Endodermal cell (in vitro differentiated cells): ENCODE data around the gene SOX6. TPM values are rescaled to one million over a fixed set of nuclear protein-coding genes. Genes with fewer than 3 reads are reported as not detected.

Source experiments
- DNase-seq: peaks from one replicate; pipeline ENCODE4 v3.0.0-alpha.2; 2017
- H3K27ac ChIP-seq: 2 replicates; pipeline ENCODE4 v1.5.1; 2013; ENCODE audit warnings: mild to moderate bottlenecking, low read depth, low read length, moderate library complexity
- H3K27me3 ChIP-seq: 2 replicates; pipeline ENCODE4 v1.6.1; 2013; ENCODE audit warnings: mild to moderate bottlenecking, low read length, moderate library complexity; ENCODE audit not compliant: insufficient read depth, control insufficient read depth, poor library complexity, severe bottlenecking
- H3K36me3 ChIP-seq: 2 replicates; pipeline ENCODE4 v1.7.0; 2013; ENCODE audit warnings: mild to moderate bottlenecking, low read length, moderate library complexity; ENCODE audit not compliant: control insufficient read depth, insufficient read depth
- H3K4me1 ChIP-seq: one replicate; pipeline ENCODE4 v1.7.0; 2013; ENCODE audit warnings: low read length; ENCODE audit not compliant: control insufficient read depth, insufficient read depth
- H3K4me3 ChIP-seq: 2 replicates; pipeline ENCODE4 v1.5.1; 2013; ENCODE audit warnings: mild to moderate bottlenecking, low read length, moderate library complexity
- H3K9ac ChIP-seq: 2 replicates; pipeline ENCODE4 v1.6.1; 2013; ENCODE audit warnings: mild to moderate bottlenecking, low read length, moderate library complexity; ENCODE audit not compliant: poor library complexity, severe bottlenecking; ENCODE audit errors: extremely low read depth
- H3K9me3 ChIP-seq: 2 replicates; pipeline ENCODE4 v1.6.1; 2013; ENCODE audit warnings: mild to moderate bottlenecking, low read length, moderate library complexity; ENCODE audit not compliant: control insufficient read depth
- H3K27ac Mint-ChIP-seq: 2 replicates; pipeline ENCODE4 v1.8.0; 2020; ENCODE audit warnings: mixed read lengths
- H3K27me3 Mint-ChIP-seq: 2 replicates; pipeline ENCODE4 v1.8.0; 2021; ENCODE audit warnings: mild to moderate bottlenecking, mixed read lengths; ENCODE audit not compliant: insufficient read depth
- H3K36me3 Mint-ChIP-seq: 2 replicates; pipeline ENCODE4 v1.8.0; 2020; ENCODE audit warnings: low read depth, mixed read lengths
- H3K4me1 Mint-ChIP-seq: 2 replicates; pipeline ENCODE4 v1.8.0; 2020; ENCODE audit warnings: mixed read lengths
- H3K4me3 Mint-ChIP-seq: 2 replicates; pipeline ENCODE4 v1.8.0; 2020; ENCODE audit warnings: mild to moderate bottlenecking, moderate library complexity, mixed read lengths
- H3K9me3 Mint-ChIP-seq: 2 replicates; pipeline ENCODE4 v1.8.0; 2020; ENCODE audit warnings: mild to moderate bottlenecking, mixed read lengths
- WGBS, 2 experiments: methylation state at CpG; one replicate each; pipeline versions ENCODE4 v1.1.5 to v1.1.7; 2013; ENCODE audit warnings: missing lambda C conversion rate in 2 of 2, mixed read lengths in 1 of 2; ENCODE audit not compliant: insufficient coverage in 1 of 2, insufficient read length in 1 of 2; 5-methylcytosine and 5-hydroxymethylcytosine counted together
- total RNA-seq, 2 donors: library from RNA; stranded (reverse); fragmentation: NEBNext Ultra II Directional in 1 of 2; extraction: Animal tissue kit (Norgen Biotek cat#: 25700) in 1 of 2; gene quantifications; 2 replicates in 1 of 2; 3 replicates in 1 of 2; pipeline ENCODE4 v1.2.1, GENCODE V29; 2021
- TF ChIP-seq, protein P1 (sequence below): fragments of 200-600 bp; sonication (generic); conservative IDR thresholded peaks from 2 replicates; pipeline ENCODE4 v1.5.0; 2021; ENCODE audit warnings: antibody characterized with exemption, mild to moderate bottlenecking

Gene SOX6
- total RNA-seq, 2 donors from 2014 or later, result 0.13 to 0.20 TPM

DNA sequence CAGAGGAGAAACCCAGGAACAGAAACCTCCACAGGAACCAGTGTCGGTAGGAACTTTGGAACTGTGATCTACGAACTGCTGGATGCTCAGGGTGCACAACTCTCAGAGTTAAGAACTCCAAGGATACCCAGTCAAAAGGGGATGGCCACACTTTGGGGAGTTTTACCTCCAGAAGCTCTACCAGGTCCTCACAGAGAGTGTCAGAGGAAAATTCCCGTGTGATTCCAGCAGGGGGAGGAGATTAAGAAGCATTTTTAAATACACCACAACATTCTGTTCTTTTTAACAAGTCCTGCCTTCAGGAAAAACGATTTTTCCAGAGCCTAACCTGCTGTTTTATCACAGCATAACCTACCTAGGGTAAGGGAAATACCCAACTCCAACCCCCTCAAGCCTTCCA is 104.0 kb downstream of the SOX6 start:
- peaks cover 6% of the 10 kb centered on the region for H3K9me3 ChIP-seq
- no peaks in the 10 kb centered on the region for H3K36me3 ChIP-seq
- no peaks in the 10 kb centered on the region for H3K4me1 ChIP-seq
- H3K27me3 Mint-ChIP-seq, result peaks cover 7% of the 10 kb centered on the region
- DNase-seq, result peak; percentile 58
- H3K27ac ChIP-seq, result no peak overlapping the region
- no peaks in the 10 kb centered on the region for H3K27me3 ChIP-seq
- peaks cover 2% of the 10 kb centered on the region for H3K36me3 Mint-ChIP-seq
- H3K4me3 Mint-ChIP-seq, result no peak overlapping the region
- H3K4me1 Mint-ChIP-seq, result no peaks in the 10 kb centered on the region
- 72 to 86% methylated on average over 1 to 4 of the region's 4 CpGs for WGBS, 2 experiments
- no peak overlapping the region for H3K27ac Mint-ChIP-seq
- H3K9me3 Mint-ChIP-seq, result peaks cover 10% of the 10 kb centered on the region
- H3K9ac ChIP-seq, result no peak overlapping the region
- no peak overlapping the region for H3K4me3 ChIP-seq
- TF ChIP-seq, protein P1, sequence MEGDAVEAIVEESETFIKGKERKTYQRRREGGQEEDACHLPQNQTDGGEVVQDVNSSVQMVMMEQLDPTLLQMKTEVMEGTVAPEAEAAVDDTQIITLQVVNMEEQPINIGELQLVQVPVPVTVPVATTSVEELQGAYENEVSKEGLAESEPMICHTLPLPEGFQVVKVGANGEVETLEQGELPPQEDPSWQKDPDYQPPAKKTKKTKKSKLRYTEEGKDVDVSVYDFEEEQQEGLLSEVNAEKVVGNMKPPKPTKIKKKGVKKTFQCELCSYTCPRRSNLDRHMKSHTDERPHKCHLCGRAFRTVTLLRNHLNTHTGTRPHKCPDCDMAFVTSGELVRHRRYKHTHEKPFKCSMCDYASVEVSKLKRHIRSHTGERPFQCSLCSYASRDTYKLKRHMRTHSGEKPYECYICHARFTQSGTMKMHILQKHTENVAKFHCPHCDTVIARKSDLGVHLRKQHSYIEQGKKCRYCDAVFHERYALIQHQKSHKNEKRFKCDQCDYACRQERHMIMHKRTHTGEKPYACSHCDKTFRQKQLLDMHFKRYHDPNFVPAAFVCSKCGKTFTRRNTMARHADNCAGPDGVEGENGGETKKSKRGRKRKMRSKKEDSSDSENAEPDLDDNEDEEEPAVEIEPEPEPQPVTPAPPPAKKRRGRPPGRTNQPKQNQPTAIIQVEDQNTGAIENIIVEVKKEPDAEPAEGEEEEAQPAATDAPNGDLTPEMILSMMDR, result peak; percentile 66

DNA sequence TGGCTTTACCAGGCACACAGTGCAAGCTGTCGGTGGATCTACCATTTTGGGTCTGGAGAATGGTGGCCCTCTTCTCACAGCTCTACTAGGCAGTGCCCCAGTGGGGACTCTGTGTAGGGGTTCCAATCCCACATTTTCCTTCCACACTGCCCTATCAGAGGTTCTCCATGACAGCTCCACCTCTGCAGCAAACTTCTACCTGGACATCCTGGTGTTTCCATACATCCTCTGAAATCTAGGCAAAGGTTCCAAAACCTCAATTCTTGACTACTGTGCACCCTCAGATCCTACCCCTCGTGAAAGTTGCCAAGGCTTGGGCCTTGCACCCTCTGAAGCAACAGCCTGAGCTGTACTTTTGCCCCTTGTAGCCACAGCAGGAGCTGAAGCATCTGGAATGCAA is 108.1 kb downstream of the SOX6 start:
- TF ChIP-seq, protein P1, result no peak

DNA sequence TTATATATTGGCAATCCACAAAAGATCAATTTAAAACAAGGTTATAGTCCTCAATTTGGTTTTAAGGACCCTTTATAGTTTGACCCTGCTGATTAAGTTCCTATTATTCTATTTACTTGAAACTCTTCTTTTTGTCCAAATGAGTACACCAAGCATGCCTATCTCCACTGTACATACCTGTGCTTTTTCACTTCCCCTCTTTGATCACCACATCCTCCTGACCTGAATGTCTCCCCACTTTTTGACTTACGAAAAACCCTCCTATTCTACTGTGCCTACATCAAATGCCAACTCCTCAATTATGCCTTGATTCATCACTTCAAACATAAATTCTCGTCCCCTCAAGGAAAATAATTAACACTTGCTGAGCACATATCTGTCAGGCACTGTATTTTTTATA is 113.5 kb downstream of the SOX6 start:
- Mint-ChIP-seq H3K4me1 (no peaks in the 10 kb centered on the region), H3K4me3 (no peak overlapping the region), H3K27ac (no peak overlapping the region), H3K9me3 (peaks cover 2% of the 10 kb centered on the region), H3K27me3 (no peaks in the 10 kb centered on the region), H3K36me3 (no peaks in the 10 kb centered on the region)
- Histone ChIP-seq H3K9me3 (no peaks in the 10 kb centered on the region), H3K36me3 (no peaks in the 10 kb centered on the region), H3K27me3 (no peaks in the 10 kb centered on the region), H3K4me1 (no peaks in the 10 kb centered on the region), H3K4me3 (no peak overlapping the region), H3K9ac (no peak overlapping the region), H3K27ac (no peak overlapping the region)
- no peak for DNase-seq
- TF ChIP-seq, protein P1, result no peak
- 85 to 91% methylated on average over 2 of the region's 2 CpGs for WGBS, 2 experiments

More for the DNA sequence above, 108.1 kb downstream of the SOX6 start:
- peaks cover 12% of the 10 kb centered on the region for H3K9me3 Mint-ChIP-seq
- peaks cover 2% of the 10 kb centered on the region for H3K36me3 Mint-ChIP-seq
- H3K27me3 Mint-ChIP-seq, result no peaks in the 10 kb centered on the region
- Histone ChIP-seq H3K9me3 (peaks cover 6% of the 10 kb centered on the region), H3K27me3 (no peaks in the 10 kb centered on the region), H3K4me1 (no peaks in the 10 kb centered on the region), H3K9ac (no peak overlapping the region), H3K36me3 (no peaks in the 10 kb centered on the region), H3K4me3 (no peak overlapping the region), H3K27ac (no peak overlapping the region)
- WGBS, 2 experiments, result 88% methylated on average over 2 of the region's 2 CpGs; no CpG with 5 or more reads in 1 of the 2 experiments
- H3K4me1 Mint-ChIP-seq, result no peaks in the 10 kb centered on the region
- DNase-seq, result no peak
- H3K27ac Mint-ChIP-seq, result no peak overlapping the region
- H3K4me3 Mint-ChIP-seq, result no peak overlapping the region
